ENCODE results near the gene TENM4.

The TENM4 gene

GRCh38 chr11:78659326-78660270 lies 781.2 kb downstream of the TENM4 start:
- no peak for DNase-seq

- no peak for DNase-seq
Measured at GRCh38 chr11:78657968-78658839, 782.6 kb downstream of the TENM4 start.

GRCh38 chr11:78657441-78657840 lies 783.4 kb downstream of the TENM4 start:
- no peak for DNase-seq

GRCh38 chr11:78656984-78657383 lies 783.8 kb downstream of the TENM4 start:
- no peak for DNase-seq

GRCh38 chr11:78656327-78656726 lies 784.5 kb downstream of the TENM4 start:
- DNase-seq, result no peak

- no peak for DNase-seq
Measured at GRCh38 chr11:78655561-78655960, 785.3 kb downstream of the TENM4 start.

- no peak for DNase-seq
Measured at GRCh38 chr11:78654866-78655265, 786.0 kb downstream of the TENM4 start.

GRCh38 chr11:78654071-78654470 lies 786.8 kb downstream of the TENM4 start:
- DNase-seq, result no peak

- DNase-seq, result no peak
Measured at GRCh38 chr11:78653294-78653909, 787.4 kb downstream of the TENM4 start.

- DNase-seq, result no peak
Measured at GRCh38 chr11:78652843-78653239, 788.0 kb downstream of the TENM4 start.

GRCh38 chr11:78651923-78652842 lies 788.6 kb downstream of the TENM4 start:
- DNase-seq, result no peak

- DNase-seq, result no peak
Measured at GRCh38 chr11:78651136-78651775, 789.6 kb downstream of the TENM4 start.

GRCh38 chr11:78649361-78650215 lies 791.2 kb downstream of the TENM4 start:
- DNase-seq, result no peak

GRCh38 chr11:78647986-78648875 lies 792.6 kb downstream of the TENM4 start:
- DNase-seq, result no peak

- DNase-seq, result no peak
Measured at GRCh38 chr11:78647266-78647915, 793.4 kb downstream of the TENM4 start.

- DNase-seq, result peak; percentile 51
Measured at GRCh38 chr11:78646564-78647185, 794.2 kb downstream of the TENM4 start.

GRCh38 chr11:78645226-78646202 lies 795.3 kb downstream of the TENM4 start:
- DNase-seq, result peak; percentile 49
